Colonic mucosa (tissue), 4 donors: ENCODE data around the gene TCERG1. TPM values are rescaled to one million over a fixed set of nuclear protein-coding genes. Genes with fewer than 3 reads are reported as not detected.

Experiments
- DNase-seq: peaks from one replicate; pipeline ENCODE4 v3.0.0-alpha.2; 2020
- H3K27ac ChIP-seq: fragments of 200-600 bp; one replicate; pipeline ENCODE4 v1.8.0; 2021
- H3K27me3 ChIP-seq: fragments of 200-600 bp; one replicate; pipeline ENCODE4 v1.8.0; 2021
- H3K36me3 ChIP-seq: fragments of 200-600 bp; one replicate; pipeline ENCODE4 v1.8.0; 2021
- H3K4me1 ChIP-seq: fragments of 200-600 bp; one replicate; pipeline ENCODE4 v1.8.0; 2021; ENCODE audit warnings: mild to moderate bottlenecking
- H3K4me3 ChIP-seq: fragments of 200-600 bp; one replicate; pipeline ENCODE4 v1.8.0; 2021
- H3K9ac ChIP-seq, 2 donors: one replicate each; pipeline ENCODE4 v1.7.0; 2013; ENCODE audit warnings: control low read depth in 2 of 2, low read depth in 2 of 2, low read length in 2 of 2
- H3K9me3 ChIP-seq: fragments of 200-600 bp; one replicate; pipeline ENCODE4 v1.8.0; 2021
- intact Hi-C: fragments of 100-400 bp; cut with DNase I; formaldehyde crosslinking; loops from one replicate; pipeline ENCODE4 v1.14.1; 2022
- total RNA-seq, 2 donors: library from RNA; stranded (reverse); fragmentation: NEBNext Ultra II Directional in 1 of 2; extraction: Animal tissue kit (Norgen Biotek cat#: 25700) in 1 of 2; gene quantifications; one replicate each; pipeline ENCODE4 v1.2.1, GENCODE V29; 2021
- TF ChIP-seq, protein P1 (sequence below): fragments of 200-600 bp; IDR thresholded peaks from one replicate; pipeline ENCODE4 v1.8.0; 2022; ENCODE audit warnings: antibody characterized with exemption, mild to moderate bottlenecking
- donor health status: healthy.
- donor health status: DM: no; HTN: no; CAD: no.
- donor health status: DM: no; HTN: no; CAD: no.

TCERG1 gene
- total RNA-seq, 2 donors from 2014 or later = 54.0 to 61.7 TPM

DNA sequence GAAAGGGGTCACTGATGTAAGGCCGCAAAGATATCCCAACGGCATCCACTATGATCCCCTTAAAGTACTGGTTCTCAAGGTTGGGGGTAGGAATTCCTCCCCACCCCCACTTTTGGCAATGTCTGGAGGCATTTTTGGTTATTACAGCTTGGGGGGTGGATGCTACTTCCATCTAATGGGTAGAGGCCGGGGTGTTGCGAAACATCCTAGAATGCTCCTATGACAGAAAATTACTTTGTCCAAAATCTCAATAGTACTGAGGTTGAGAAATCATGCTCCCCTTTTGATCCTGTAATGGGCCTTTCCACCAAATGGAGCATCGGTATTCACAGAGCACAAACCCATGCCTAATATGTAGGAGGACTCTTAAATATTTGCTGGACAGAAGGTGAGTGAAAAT, 20.8 kb upstream of the TCERG1 start:
- Histone ChIP-seq H3K36me3 (no peaks in the 10 kb centered on the region), H3K27me3 (no peaks in the 10 kb centered on the region), H3K27ac (no peak overlapping the region), H3K9ac (no peak overlapping the region), H3K9me3 (no peaks in the 10 kb centered on the region), H3K4me3 (no peak overlapping the region), H3K4me1 (no peaks in the 10 kb centered on the region)
- TF ChIP-seq, protein P1, sequence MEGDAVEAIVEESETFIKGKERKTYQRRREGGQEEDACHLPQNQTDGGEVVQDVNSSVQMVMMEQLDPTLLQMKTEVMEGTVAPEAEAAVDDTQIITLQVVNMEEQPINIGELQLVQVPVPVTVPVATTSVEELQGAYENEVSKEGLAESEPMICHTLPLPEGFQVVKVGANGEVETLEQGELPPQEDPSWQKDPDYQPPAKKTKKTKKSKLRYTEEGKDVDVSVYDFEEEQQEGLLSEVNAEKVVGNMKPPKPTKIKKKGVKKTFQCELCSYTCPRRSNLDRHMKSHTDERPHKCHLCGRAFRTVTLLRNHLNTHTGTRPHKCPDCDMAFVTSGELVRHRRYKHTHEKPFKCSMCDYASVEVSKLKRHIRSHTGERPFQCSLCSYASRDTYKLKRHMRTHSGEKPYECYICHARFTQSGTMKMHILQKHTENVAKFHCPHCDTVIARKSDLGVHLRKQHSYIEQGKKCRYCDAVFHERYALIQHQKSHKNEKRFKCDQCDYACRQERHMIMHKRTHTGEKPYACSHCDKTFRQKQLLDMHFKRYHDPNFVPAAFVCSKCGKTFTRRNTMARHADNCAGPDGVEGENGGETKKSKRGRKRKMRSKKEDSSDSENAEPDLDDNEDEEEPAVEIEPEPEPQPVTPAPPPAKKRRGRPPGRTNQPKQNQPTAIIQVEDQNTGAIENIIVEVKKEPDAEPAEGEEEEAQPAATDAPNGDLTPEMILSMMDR = no peak
- intact Hi-C loops = loop anchor here (5.0 kb wide), 1 partner anchor 129 kb away; no protein-coding TSS in a partner anchor
- DNase-seq = no peak

DNA sequence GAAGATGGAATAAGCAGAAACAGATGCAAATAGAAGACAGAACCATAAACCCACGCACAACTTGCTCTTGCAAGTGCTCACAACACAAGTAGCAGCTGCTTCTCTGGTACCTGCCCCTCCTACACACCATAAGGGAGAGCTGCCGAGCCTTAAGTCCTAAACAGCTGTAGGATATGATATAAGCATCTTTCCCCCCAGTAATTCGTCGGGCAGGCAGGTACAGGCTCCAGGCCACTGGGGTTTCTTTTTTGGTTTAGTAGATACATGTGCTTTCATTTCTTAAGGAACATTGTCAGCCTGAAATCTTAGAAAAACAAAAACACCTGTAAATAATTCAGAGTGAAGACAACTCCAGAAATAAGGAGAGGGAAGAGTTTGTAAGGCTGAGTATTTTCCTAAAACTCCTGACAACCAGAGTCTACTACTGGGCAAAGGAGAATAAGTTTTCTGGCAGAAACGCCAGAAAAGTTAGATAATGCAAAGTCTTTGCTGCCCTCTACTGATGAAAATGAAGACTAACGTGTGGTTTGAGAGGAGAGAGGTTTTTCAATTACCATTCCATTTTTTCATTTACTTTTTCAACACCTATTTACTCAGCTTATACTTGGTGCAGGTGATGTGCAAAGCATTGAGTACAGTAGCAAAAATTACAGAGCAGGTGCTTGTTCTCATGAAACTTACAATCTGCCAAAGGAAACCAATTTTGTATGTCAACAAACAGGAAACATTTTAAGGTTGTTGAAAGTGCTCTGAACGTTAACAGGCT, 20.1 kb upstream of the TCERG1 start:
- Histone ChIP-seq H3K4me3 (no peak overlapping the region), H3K27me3 (no peaks in the 10 kb centered on the region), H3K9me3 (no peaks in the 10 kb centered on the region), H3K4me1 (no peaks in the 10 kb centered on the region), H3K27ac (no peak overlapping the region), H3K9ac (no peak overlapping the region), H3K36me3 (no peaks in the 10 kb centered on the region)
- DNase-seq = no peak
- TF ChIP-seq, protein P1 = peak; percentile 57
- intact Hi-C loops = loop anchor here (5.0 kb wide), 1 partner anchor 130 kb away; no protein-coding TSS in a partner anchor

DNA sequence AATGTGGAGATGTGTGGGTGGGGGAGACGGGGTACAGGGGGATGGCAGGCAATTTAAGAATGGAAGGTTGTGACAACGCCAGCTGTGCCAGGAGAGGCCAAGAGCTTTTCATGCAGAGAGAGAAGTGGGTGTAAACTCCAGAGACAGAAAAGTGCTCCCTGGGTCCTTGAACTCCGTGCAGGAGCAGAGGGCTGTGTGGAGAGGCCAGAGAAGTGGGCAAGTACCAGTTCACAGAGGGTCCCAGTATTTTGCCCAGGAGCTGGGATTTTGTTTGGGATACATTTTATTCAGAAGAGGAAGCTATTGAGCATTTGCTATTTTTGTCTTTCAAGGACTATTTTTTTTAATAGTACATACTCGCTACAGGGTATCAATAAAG, 19.5 kb upstream of the TCERG1 start:
- H3K27me3 ChIP-seq = no peaks in the 10 kb centered on the region
- no peak overlapping the region for H3K4me3 ChIP-seq
- H3K9me3 ChIP-seq = no peaks in the 10 kb centered on the region
- no peaks in the 10 kb centered on the region for H3K36me3 ChIP-seq
- TF ChIP-seq, protein P1 = no peak
- no peak for DNase-seq
- no peaks in the 10 kb centered on the region for H3K4me1 ChIP-seq
- intact Hi-C loops = loop anchor here (5.0 kb wide), 1 partner anchor 130 kb away; no protein-coding TSS in a partner anchor
- no peak overlapping the region for H3K27ac ChIP-seq
- no peak overlapping the region for H3K9ac ChIP-seq

DNA sequence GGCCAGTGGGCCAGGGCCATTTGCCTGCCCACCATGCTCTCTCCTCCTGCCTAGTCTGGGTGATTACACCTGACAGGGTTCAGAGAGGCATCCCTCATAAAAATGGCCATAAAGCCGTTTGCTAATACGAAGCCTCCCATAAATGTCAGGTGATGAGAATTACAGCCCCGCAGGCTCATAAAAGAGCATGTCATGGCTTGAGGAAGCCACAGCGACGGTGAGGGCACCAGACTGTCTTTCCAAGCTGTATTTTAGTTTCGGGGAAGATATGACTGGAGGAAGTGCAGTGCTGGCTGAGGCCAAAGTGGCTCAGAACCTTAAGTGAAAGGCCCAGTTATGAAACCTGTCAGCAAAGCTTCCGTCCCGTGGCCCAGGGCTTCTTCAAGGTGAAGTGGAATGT, 18.5 kb upstream of the TCERG1 start:
- TF ChIP-seq, protein P1 = no peak
- peak; percentile 48 for DNase-seq
- H3K27ac ChIP-seq = peak overlapping the region; percentile 36
- peak overlapping the region in 1 of 2 donors; percentile 24 for H3K9ac ChIP-seq
- no peaks in the 10 kb centered on the region for H3K4me1 ChIP-seq
- no peak overlapping the region for H3K4me3 ChIP-seq
- H3K36me3 ChIP-seq = no peaks in the 10 kb centered on the region
- intact Hi-C loops = loop anchor here (5.0 kb wide), 1 partner anchor 131 kb away; no protein-coding TSS in a partner anchor
- H3K9me3 ChIP-seq = no peaks in the 10 kb centered on the region
- H3K27me3 ChIP-seq = no peaks in the 10 kb centered on the region

DNA sequence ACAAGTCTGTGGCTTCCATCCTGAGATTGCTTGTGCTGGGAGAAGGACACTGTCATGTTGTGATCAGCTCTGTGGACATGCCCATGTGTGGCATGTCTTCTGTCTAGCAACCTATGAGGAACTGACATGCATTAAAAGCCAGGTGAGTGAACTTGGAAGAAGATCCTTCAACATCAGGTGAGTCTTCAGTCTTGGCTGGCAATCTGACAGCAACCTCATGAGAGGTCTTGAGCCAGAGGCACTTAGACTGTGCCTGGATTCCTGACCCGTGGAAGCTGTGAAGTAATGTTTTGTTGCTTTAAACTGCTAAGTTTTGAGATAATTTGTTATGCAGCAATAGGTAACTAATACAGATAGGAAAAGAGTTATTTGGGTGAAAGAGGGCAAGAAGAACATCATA, 6.8 kb upstream of the TCERG1 start:
- Histone ChIP-seq H3K27me3 (no peaks in the 10 kb centered on the region), H3K9me3 (no peaks in the 10 kb centered on the region), H3K4me3 (no peak overlapping the region), H3K27ac (no peak overlapping the region), H3K9ac (no peak overlapping the region), H3K36me3 (no peaks in the 10 kb centered on the region), H3K4me1 (no peaks in the 10 kb centered on the region)
- no peak for DNase-seq
- intact Hi-C loops = no loop called here
- TF ChIP-seq, protein P1 = no peak
